OCI-LY7 (cell line): ENCODE results near the gene LINGO3. TPM values are rescaled to one million over a fixed set of nuclear protein-coding genes. Genes with fewer than 3 reads are reported as not detected.

Experiments used
- BruUV-seq: library from RNA; stranded (reverse); fragments of 400-500 nt; replicated peaks from 2 replicates; lab custom pipeline; 2021; lab: Mats Ljungman, UMichigan
- CTCF ChIA-PET: fragments of 300-600 bp; sonication (Branson Sonifier 250); formaldehyde crosslinking; loops from one replicate; lab custom pipeline; 2022; ENCODE audit warnings: antibody characterized with exemption; ENCODE audit not compliant: unreplicated experiment; lab: Charles Lee
- POLR2A ChIA-PET: fragments of 300-600 bp; sonication (Branson Sonifier 250); formaldehyde crosslinking; loops from one replicate; lab custom pipeline; 2022; ENCODE audit warnings: antibody characterized with exemption; lab: Charles Lee
- DNase-seq: peaks from one replicate; pipeline ENCODE4 v3.0.0-alpha.2; 2015; ENCODE audit warnings: low spot score
- H2AFZ ChIP-seq: fragments of 200-600 bp; sonication (generic), shearing (Covaris generic); 2 replicates; pipeline ENCODE4 v1.6.1; 2014; ENCODE audit warnings: mild to moderate bottlenecking, antibody characterized with exemption, low read length, moderate library complexity
- H3K27ac ChIP-seq: fragments of 200-600 bp; sonication (generic); 2 replicates; pipeline ENCODE4 v1.5.1; 2014; ENCODE audit warnings: mixed run types, low read depth, mild to moderate bottlenecking, moderate library complexity, low read length, inconsistent platforms; ENCODE audit not compliant: poor library complexity, severe bottlenecking
- H3K36me3 ChIP-seq: fragments of 200-600 bp; sonication (generic); 2 replicates; pipeline ENCODE4 v1.6.1; 2014; ENCODE audit warnings: mild to moderate bottlenecking, antibody characterized with exemption, low read length, moderate library complexity, mixed read lengths; ENCODE audit not compliant: insufficient read depth
- H3K4me1 ChIP-seq: fragments of 200-600 bp; sonication (generic); 2 replicates; pipeline ENCODE4 v1.5.1; 2014; ENCODE audit warnings: mild to moderate bottlenecking, low read length; ENCODE audit not compliant: insufficient read depth, poor library complexity, severe bottlenecking
- H3K4me2 ChIP-seq: fragments of 200-600 bp; sonication (generic); 2 replicates; pipeline ENCODE4 v1.6.1; 2014; ENCODE audit warnings: mild to moderate bottlenecking, low read length
- H3K4me3 ChIP-seq: fragments of 200-600 bp; sonication (generic); 2 replicates; pipeline ENCODE4 v1.5.1; 2014; ENCODE audit warnings: mild to moderate bottlenecking, low read depth, low read length; ENCODE audit not compliant: poor library complexity, severe bottlenecking
- H3K79me2 ChIP-seq: fragments of 200-600 bp; sonication (generic); 2 replicates; pipeline ENCODE4 v1.6.1; 2016; ENCODE audit warnings: low read depth, mild to moderate bottlenecking, low read length, moderate library complexity, mixed read lengths; ENCODE audit not compliant: insufficient read depth
- H3K9me2 ChIP-seq: fragments of 200-600 bp; sonication (generic); 2 replicates; pipeline ENCODE4 v1.6.1; 2016; ENCODE audit warnings: mild to moderate bottlenecking, low read length, mixed read lengths; ENCODE audit not compliant: insufficient read depth
- H3K9me3 ChIP-seq: fragments of 200-600 bp; sonication (generic); 2 replicates; pipeline ENCODE4 v1.6.1; 2014; ENCODE audit warnings: mild to moderate bottlenecking, mixed run types, low read length, mixed read lengths
- H4K20me1 ChIP-seq: fragments of 200-600 bp; sonication (generic); 2 replicates; pipeline ENCODE4 v1.6.1; 2014; ENCODE audit warnings: mild to moderate bottlenecking, antibody characterized with exemption, low read length, moderate library complexity, mixed read lengths; ENCODE audit not compliant: insufficient read depth
- CTCF ChIP-seq: fragments of 200-600 bp; sonication (generic); conservative IDR thresholded peaks from 2 replicates; pipeline ENCODE4 v1.5.1; 2014; ENCODE audit warnings: mild to moderate bottlenecking, antibody characterized with exemption, low read length, moderate library complexity, mixed read lengths
- EZH2phosphoT487 ChIP-seq: fragments of 200-600 bp; sonication (generic); IDR thresholded peaks from 2 replicates; pipeline ENCODE4 v1.6.1; 2018; ENCODE audit warnings: low read depth, borderline replicate concordance, mild to moderate bottlenecking, mixed run types, antibody characterized with exemption, low read length, moderate library complexity, mixed read lengths
- intact Hi-C: fragments of 100-400 bp; cut with micrococcal nuclease; formaldehyde crosslinking; loops from one replicate; pipeline ENCODE4 v1.10.0; 2022; ENCODE audit not compliant: unreplicated experiment
- total RNA-seq, 2 experiments: library from RNA; depleted of rRNA in 1 of 2; stranded (reverse); fragments of >200 nt in 1 of 2; shearing (Covaris generic) in 1 of 2; gene quantifications; 2 replicates each; pipeline ENCODE4 v1.2.3, GENCODE V29; 2014 to 2022

LINGO3 gene
- total RNA-seq, 2 experiments from 2014 or later: 0.13 to 0.38 TPM

- Histone ChIP-seq H2AFZ (no peak overlapping the region), H3K27ac (no peak overlapping the region), H3K4me2 (no peak overlapping the region), H3K79me2 (peaks cover 7% of the 10 kb centered on the region; the same call in 1 of the 2 replicates), H3K9me2 (no peaks in the 10 kb centered on the region), H3K9me3 (no peaks in the 10 kb centered on the region), H3K4me3 (no peak overlapping the region), H4K20me1 (no peaks in the 10 kb centered on the region), H3K36me3 (peaks cover 34% of the 10 kb centered on the region), H3K4me1 (no peaks in the 10 kb centered on the region)
- ChIA-PET POLR2A (no interaction called here), CTCF (no interaction called here)
- DNase-seq: no peak
- no TSS peak for BruUV-seq
- TF ChIP-seq EZH2phosphoT487: no peak
- TF ChIP-seq CTCF: no peak
- intact Hi-C loops: no loop called here
Observed at GRCh38 chr19:2339644-2340310, 31.8 kb upstream of the LINGO3 start.

GRCh38 chr19:2338751-2339643 is 31.0 kb upstream of the LINGO3 start:
- no TSS peak for BruUV-seq
- Histone ChIP-seq H3K27ac (no peak overlapping the region), H4K20me1 (no peaks in the 10 kb centered on the region), H3K4me2 (no peak overlapping the region), H3K9me3 (no peaks in the 10 kb centered on the region), H3K9me2 (no peaks in the 10 kb centered on the region), H3K4me3 (no peak overlapping the region), H2AFZ (no peak overlapping the region), H3K36me3 (peaks cover 38% of the 10 kb centered on the region), H3K79me2 (peaks cover 14% of the 10 kb centered on the region), H3K4me1 (peaks cover 2% of the 10 kb centered on the region)
- no peak for TF ChIP-seq CTCF
- TF ChIP-seq EZH2phosphoT487: no peak
- ChIA-PET POLR2A (no interaction called here), CTCF (no interaction called here)
- intact Hi-C loops: no loop called here
- no peak for DNase-seq
